HG03575 (cell line): ENCODE results near the gene CD79B.
"Not testable (repeated sequence)": the region's sequence is repeated elsewhere in the genome, so short reads cannot be mapped to it uniquely, and the experiment has no call there.

Experiments used
- ATAC-seq: cut with Tn5 transposase; IDR thresholded peaks from one replicate; pipeline ENCODE4 v1.9.1; 2021; ENCODE audit not compliant: unreplicated experiment, insufficient number of reproducible peaks, low FRiP score; ENCODE audit errors: extremely low read depth

The CD79B gene

GRCh38 chr17:63889026-63889848 lies 42.9 kb downstream of the CD79B start:
- not testable (repeated sequence) for ATAC-seq

GRCh38 chr17:63885119-63885518 lies 47.0 kb downstream of the CD79B start:
- not testable (repeated sequence) for ATAC-seq

- not testable (repeated sequence) for ATAC-seq
Observed at GRCh38 chr17:63882626-63883126, 49.5 kb downstream of the CD79B start.

GRCh38 chr17:63881935-63882601 lies 50.1 kb downstream of the CD79B start, which contains the start of gene GH2:
Gene GH2, minus strand, starts transcription at chr17:63881944. Its CDS starts 143 bp downstream, at chr17:63881801.
- no peak for ATAC-seq

- ATAC-seq: not testable (repeated sequence)
Observed at GRCh38 chr17:63881337-63881736, 50.8 kb downstream of the CD79B start.

GRCh38 chr17:63880706-63881105 lies 51.4 kb downstream of the CD79B start:
- no peak for ATAC-seq
